GM12891 (cell line): Measurements from ENCODE around the gene DNAJB14.

Experiments
- DNase-seq: peaks from one replicate; pipeline ENCODE4 v3.0.0; 2011; ENCODE audit warnings: low spot score; ENCODE audit not compliant: insufficient read length
- FAIRE-seq: peaks from 2 replicates; lab custom pipeline; 2011; peaks lifted over from hg19 to GRCh38; lab: Jason Lieb, UNC
- PAX5 ChIP-seq: IDR thresholded peaks from 2 replicates; pipeline ENCODE4 v1.6.1; 2011; ENCODE audit warnings: low read length, moderate library complexity, mild to moderate bottlenecking; ENCODE audit not compliant: insufficient read depth, severe bottlenecking
- POLR2A ChIP-seq: IDR thresholded peaks from 2 replicates; pipeline ENCODE4 v1.6.1; 2011; ENCODE audit warnings: low read depth, low read length, control low read depth
- POLR2AphosphoS5 ChIP-seq: IDR thresholded peaks from 2 replicates; pipeline ENCODE4 v1.6.1; 2011; ENCODE audit warnings: low read depth, low read length, control low read depth
- POU2F2 ChIP-seq: IDR thresholded peaks from 2 replicates; pipeline ENCODE4 v1.6.1; 2011; ENCODE audit warnings: low read depth, mild to moderate bottlenecking, control low read depth, low read length, moderate library complexity
- SPI1 ChIP-seq: IDR thresholded peaks from 2 replicates; pipeline ENCODE4 v1.6.1; 2011; ENCODE audit warnings: low read depth, low read length, control low read depth
- TAF1 ChIP-seq: IDR thresholded peaks from 2 replicates; pipeline ENCODE4 v1.6.1; 2011; ENCODE audit warnings: low read depth, low read length, control low read depth

The DNAJB14 gene

GRCh38 chr4:99855678-99856077 is 90.7 kb downstream of the DNAJB14 start:
- FAIRE-seq: peak; percentile 79
- no peak for DNase-seq
- TF ChIP-seq POLR2AphosphoS5 (no peak), PAX5 (no peak), TAF1 (no peak)

DNA sequence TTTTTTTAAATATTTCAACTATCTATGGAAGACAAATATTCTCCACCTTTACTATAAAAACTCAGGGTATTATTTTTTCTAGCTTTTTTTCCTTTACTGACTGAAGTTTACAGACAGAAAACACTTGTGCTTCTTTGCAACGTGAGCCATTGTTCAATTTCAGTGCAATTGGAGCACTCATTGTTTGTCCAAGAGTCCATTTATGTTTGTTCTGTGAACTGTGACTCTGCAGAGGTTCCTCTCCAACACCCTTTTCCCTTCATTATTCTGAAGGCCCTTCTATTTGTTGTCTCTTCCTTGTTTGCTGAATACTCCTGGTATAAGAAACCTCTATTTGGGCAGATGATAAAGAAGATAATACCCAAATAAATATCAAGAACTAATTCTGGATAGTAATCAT is 92.4 kb downstream of the DNAJB14 start:
- no peak for TF ChIP-seq POU2F2
- no peak for TF ChIP-seq SPI1
- TF ChIP-seq POLR2AphosphoS5: no peak
- no peak for TF ChIP-seq POLR2A
- TF ChIP-seq PAX5: no peak
- no peak for DNase-seq
- FAIRE-seq: no peak

GRCh38 chr4:99853190-99853589 is 93.2 kb downstream of the DNAJB14 start:
- no peak for TF ChIP-seq PAX5
- no peak for TF ChIP-seq TAF1
- no peak for TF ChIP-seq POLR2AphosphoS5
- TF ChIP-seq POU2F2: no peak
- no peak for TF ChIP-seq POLR2A
- no peak for TF ChIP-seq SPI1
- DNase-seq (no peak), FAIRE-seq (no peak)

- DNase-seq (no peak), FAIRE-seq (peak; percentile 48)
- TF ChIP-seq SPI1: no peak
- TF ChIP-seq TAF1: no peak
- TF ChIP-seq POU2F2: peak; percentile 47; the same call in 1 of the 2 replicates
- no peak; the same call in 1 of the 2 replicates for TF ChIP-seq POLR2AphosphoS5
These were observed 94.1 kb downstream of the DNAJB14 start for GRCh38 chr4:99852199-99852749.

GRCh38 chr4:99848591-99849001 is 97.8 kb downstream of the DNAJB14 start:
- FAIRE-seq: peak; percentile 92
- peak; percentile 40; the same call in 1 of the 2 replicates for TF ChIP-seq POLR2A
- 0 out of 2 replicates have a peak, but pooled peaks have one; percentile 20 for TF ChIP-seq POU2F2
- TF ChIP-seq SPI1: no peak
- no peak for TF ChIP-seq PAX5
- TF ChIP-seq TAF1: 0 out of 2 replicates have a peak, but pooled peaks have one; percentile 33

GRCh38 chr4:99847362-99847976 is 98.9 kb downstream of the DNAJB14 start:
- no peak for DNase-seq
- peak; percentile 99 for FAIRE-seq
- TF ChIP-seq POLR2AphosphoS5 (peak; percentile 40; the same call in 1 of the 2 replicates), PAX5 (peak; percentile 71), TAF1 (no peak), SPI1 (peak; percentile 98), POU2F2 (peak; percentile 35; the same call in 1 of the 2 replicates), POLR2A (0 out of 2 replicates have a peak, but pooled peaks have one; percentile 33)

More at GRCh38 chr4:99848591-99849001, 97.8 kb downstream of the DNAJB14 start:
- no peak for DNase-seq

- no peak for DNase-seq
- TF ChIP-seq POLR2A: no peak
- no peak for TF ChIP-seq POLR2AphosphoS5
- no peak for FAIRE-seq
These were observed 99.5 kb downstream of the DNAJB14 start for GRCh38 chr4:99846891-99847290.
